GM23338 (cell line): ENCODE measurements around the gene SLC25A11. TPM values are rescaled to one million over a fixed set of nuclear protein-coding genes. Genes with fewer than 3 reads are reported as not detected.
A peak's percentile ranks its signal among the peaks of the same experiment; 100 is the strongest.

Source experiments
- ATAC-seq: fragments of 200-7000 bp; cut with Tn5 transposase; 3 replicates; pipeline ENCODE4 v1.9.1; 2020
- DNase-seq: peaks from one replicate; pipeline ENCODE4 v3.0.0-alpha.2; 2015; ENCODE audit warnings: low spot score
- H2AFZ ChIP-seq: fragments of 200-600 bp; sonication (generic); 2 replicates; pipeline ENCODE4 v1.8.0; 2016; ENCODE audit warnings: antibody characterized with exemption, mild to moderate bottlenecking, moderate library complexity
- H3F3A ChIP-seq: fragments of 200-600 bp; sonication (generic); replicated peaks from 2 replicates; pipeline ENCODE4 v1.8.0; 2017; ENCODE audit warnings: antibody characterized with exemption, mixed run types, low read depth
- H3K27ac ChIP-seq: fragments of 200-600 bp; sonication (generic); 2 replicates; pipeline ENCODE4 v1.6.1; 2016; ENCODE audit warnings: low read depth
- H3K27me3 ChIP-seq: fragments of 200-600 bp; sonication (generic); 2 replicates; pipeline ENCODE4 v1.8.0; 2016; ENCODE audit warnings: mild to moderate bottlenecking, mixed run types, moderate library complexity; ENCODE audit not compliant: insufficient read depth
- H3K36me3 ChIP-seq: fragments of 200-600 bp; sonication (generic); 2 replicates; pipeline ENCODE4 v1.8.0; 2016; ENCODE audit warnings: mild to moderate bottlenecking; ENCODE audit not compliant: insufficient read depth
- H3K4me1 ChIP-seq: fragments of 200-600 bp; sonication (generic); 2 replicates; pipeline ENCODE4 v1.8.0; 2016; ENCODE audit warnings: mild to moderate bottlenecking, moderate library complexity; ENCODE audit not compliant: insufficient read depth
- H3K4me2 ChIP-seq: fragments of 200-600 bp; sonication (generic); 2 replicates; pipeline ENCODE4 v1.7.1; 2017; ENCODE audit warnings: mixed run types
- H3K4me3 ChIP-seq: fragments of 200-600 bp; sonication (generic); 2 replicates; pipeline ENCODE4 v1.6.1; 2016; ENCODE audit warnings: mixed run types
- H3K79me2 ChIP-seq: fragments of 200-600 bp; sonication (generic); replicated peaks from 2 replicates; pipeline ENCODE4 v1.8.0; 2017; ENCODE audit warnings: mild to moderate bottlenecking; ENCODE audit not compliant: insufficient read depth
- H3K9me2 ChIP-seq: fragments of 200-600 bp; sonication (generic); 2 replicates; pipeline ENCODE4 v1.8.0; 2017; ENCODE audit not compliant: insufficient read depth
- H4K20me1 ChIP-seq: fragments of 200-600 bp; sonication (generic); replicated peaks from 2 replicates; pipeline ENCODE4 v1.8.0; 2017; ENCODE audit warnings: mild to moderate bottlenecking; ENCODE audit not compliant: insufficient read depth
- H3K27ac Mint-ChIP-seq: 2 replicates; pipeline ENCODE4 v1.8.0; 2020; ENCODE audit warnings: inconsistent platforms, mild to moderate bottlenecking, moderate library complexity, mixed read lengths
- H3K27me3 Mint-ChIP-seq: 3 replicates; pipeline ENCODE4 v1.8.0; 2022; ENCODE audit warnings: low read depth, mild to moderate bottlenecking, moderate library complexity, mixed read lengths, inconsistent platforms; ENCODE audit not compliant: insufficient read depth, poor library complexity
- H3K36me3 Mint-ChIP-seq: 3 replicates; pipeline ENCODE4 v1.8.0; 2021; ENCODE audit warnings: low read depth, mild to moderate bottlenecking, inconsistent platforms, moderate library complexity, mixed read lengths
- H3K4me1 Mint-ChIP-seq: 3 replicates; pipeline ENCODE4 v1.8.0; 2020; ENCODE audit warnings: mild to moderate bottlenecking, inconsistent platforms, mixed read lengths
- H3K4me3 Mint-ChIP-seq: 3 replicates; pipeline ENCODE4 v1.8.0; 2021; ENCODE audit warnings: moderate library complexity, mild to moderate bottlenecking, inconsistent platforms, mixed read lengths
- H3K9me3 Mint-ChIP-seq: 3 replicates; pipeline ENCODE4 v1.8.0; 2020; ENCODE audit warnings: moderate library complexity, mild to moderate bottlenecking, inconsistent platforms, mixed read lengths
- EZH2 ChIP-seq: fragments of 200-600 bp; sonication (generic); IDR thresholded peaks from one replicate; pipeline ENCODE4 v1.8.0; 2017; ENCODE audit warnings: antibody characterized with exemption, mild to moderate bottlenecking, low read depth; ENCODE audit not compliant: unreplicated experiment
- EZH2phosphoT487 ChIP-seq: fragments of 200-600 bp; sonication (generic); IDR thresholded peaks from one replicate; pipeline ENCODE4 v1.8.1; 2018; ENCODE audit warnings: antibody characterized with exemption; ENCODE audit not compliant: unreplicated experiment
- NANOG ChIP-seq: IDR thresholded peaks from 2 replicates; pipeline ENCODE4 v1.6.1; 2016; ENCODE audit warnings: antibody characterized with exemption, borderline replicate concordance
- ZNF114 ChIP-seq: fragments of 250-450 bp; sonication (Bioruptor Pico); IDR thresholded peaks from 2 replicates; pipeline ENCODE4 v1.5.0; 2020; ENCODE audit warnings: mild to moderate bottlenecking, moderate library complexity
- ZNF331 ChIP-seq: fragments of 250-450 bp; sonication (Bioruptor Pico); IDR thresholded peaks from 2 replicates; pipeline ENCODE4 v1.5.0; 2020; ENCODE audit warnings: low read depth, mild to moderate bottlenecking, moderate library complexity
- polyA plus RNA-seq: library from polyadenylated mRNA; unstranded; fragments of >200 nt; fragmentation: Nextera tagmentation; extraction: Ambion mirVana; gene quantifications from 2 replicates; pipeline ENCODE4 v1.2.1, GENCODE V29; 2016
- total RNA-seq: library from RNA; depleted of rRNA; stranded (reverse); fragments of >200 nt; shearing (Covaris generic); gene quantifications from 2 replicates; pipeline ENCODE4 v1.2.3, GENCODE V29; 2014
- TF ChIP-seq, protein P1 (sequence below): fragments of 250-450 bp; sonication (Bioruptor Pico); IDR thresholded peaks from 2 replicates; pipeline ENCODE4 v1.5.0; 2020; ENCODE audit warnings: mild to moderate bottlenecking, moderate library complexity
- TF ChIP-seq, protein P2 (sequence below), 2 experiments: fragments of 200-600 bp in 1 of 2; sonication (generic) in 1 of 2; conservative IDR thresholded peaks; 2 replicates each; pipeline versions ENCODE4 v1.5.1 to v1.6.1; 2016 to 2017; ENCODE audit warnings: antibody characterized with exemption in 2 of 2, low read depth in 2 of 2, mild to moderate bottlenecking in 2 of 2, moderate library complexity in 1 of 2

The SLC25A11 gene
- total and polyA plus RNA-seq, 2 experiments from 2014 or later, result 37.8 to 73.6 TPM

DNA sequence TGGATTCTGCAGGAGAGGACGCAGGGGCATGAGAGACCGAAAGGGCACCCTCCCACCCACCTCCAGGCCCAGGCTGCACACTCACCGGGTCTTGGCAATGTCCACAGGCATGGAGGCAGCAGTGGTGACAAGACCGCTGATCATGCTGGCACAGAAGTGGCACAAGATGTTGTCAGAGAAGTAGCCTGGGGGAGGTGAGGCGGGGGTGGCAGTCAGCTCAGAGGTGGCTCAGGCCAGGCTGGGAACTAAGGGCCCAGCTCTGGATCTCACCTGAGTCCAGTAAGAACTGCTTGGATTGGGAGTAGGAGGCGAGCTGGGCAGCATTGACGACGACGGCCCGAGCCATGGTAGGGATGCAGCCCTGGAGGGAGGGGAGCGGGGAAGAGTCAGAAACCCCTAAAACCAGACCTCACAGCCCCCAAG lies 1.8 kb downstream of the SLC25A11 start:
- Histone ChIP-seq H3K27me3 (no peaks in the 10 kb centered on the region), H3K36me3 (no peaks in the 10 kb centered on the region; the same call in 1 of the 2 replicates), H3K79me2 (peaks cover 27% of the 10 kb centered on the region), H3K27ac (no peak overlapping the region), H3K4me2 (peak overlapping the region; percentile 100), H3K4me3 (no peak overlapping the region), H2AFZ (no peak overlapping the region), H3K4me1 (peaks cover 16% of the 10 kb centered on the region), H3K9me2 (no peaks in the 10 kb centered on the region), H4K20me1 (peaks cover 12% of the 10 kb centered on the region; the same call in 1 of the 2 replicates), H3F3A (peaks cover 28% of the 10 kb centered on the region)
- H3K27ac Mint-ChIP-seq, result peak overlapping the region; percentile 56; the same call in 1 of the 2 replicates
- DNase-seq, result no peak
- H3K27me3 Mint-ChIP-seq, result peaks cover 15% of the 10 kb centered on the region
- peaks cover 60% of the 10 kb centered on the region for H3K36me3 Mint-ChIP-seq
- no peaks in the 10 kb centered on the region for H3K9me3 Mint-ChIP-seq
- TF ChIP-seq ZNF114 (CRISPR knock-in tag), result no peak
- no peak for TF ChIP-seq NANOG
- TF ChIP-seq, protein P1, sequence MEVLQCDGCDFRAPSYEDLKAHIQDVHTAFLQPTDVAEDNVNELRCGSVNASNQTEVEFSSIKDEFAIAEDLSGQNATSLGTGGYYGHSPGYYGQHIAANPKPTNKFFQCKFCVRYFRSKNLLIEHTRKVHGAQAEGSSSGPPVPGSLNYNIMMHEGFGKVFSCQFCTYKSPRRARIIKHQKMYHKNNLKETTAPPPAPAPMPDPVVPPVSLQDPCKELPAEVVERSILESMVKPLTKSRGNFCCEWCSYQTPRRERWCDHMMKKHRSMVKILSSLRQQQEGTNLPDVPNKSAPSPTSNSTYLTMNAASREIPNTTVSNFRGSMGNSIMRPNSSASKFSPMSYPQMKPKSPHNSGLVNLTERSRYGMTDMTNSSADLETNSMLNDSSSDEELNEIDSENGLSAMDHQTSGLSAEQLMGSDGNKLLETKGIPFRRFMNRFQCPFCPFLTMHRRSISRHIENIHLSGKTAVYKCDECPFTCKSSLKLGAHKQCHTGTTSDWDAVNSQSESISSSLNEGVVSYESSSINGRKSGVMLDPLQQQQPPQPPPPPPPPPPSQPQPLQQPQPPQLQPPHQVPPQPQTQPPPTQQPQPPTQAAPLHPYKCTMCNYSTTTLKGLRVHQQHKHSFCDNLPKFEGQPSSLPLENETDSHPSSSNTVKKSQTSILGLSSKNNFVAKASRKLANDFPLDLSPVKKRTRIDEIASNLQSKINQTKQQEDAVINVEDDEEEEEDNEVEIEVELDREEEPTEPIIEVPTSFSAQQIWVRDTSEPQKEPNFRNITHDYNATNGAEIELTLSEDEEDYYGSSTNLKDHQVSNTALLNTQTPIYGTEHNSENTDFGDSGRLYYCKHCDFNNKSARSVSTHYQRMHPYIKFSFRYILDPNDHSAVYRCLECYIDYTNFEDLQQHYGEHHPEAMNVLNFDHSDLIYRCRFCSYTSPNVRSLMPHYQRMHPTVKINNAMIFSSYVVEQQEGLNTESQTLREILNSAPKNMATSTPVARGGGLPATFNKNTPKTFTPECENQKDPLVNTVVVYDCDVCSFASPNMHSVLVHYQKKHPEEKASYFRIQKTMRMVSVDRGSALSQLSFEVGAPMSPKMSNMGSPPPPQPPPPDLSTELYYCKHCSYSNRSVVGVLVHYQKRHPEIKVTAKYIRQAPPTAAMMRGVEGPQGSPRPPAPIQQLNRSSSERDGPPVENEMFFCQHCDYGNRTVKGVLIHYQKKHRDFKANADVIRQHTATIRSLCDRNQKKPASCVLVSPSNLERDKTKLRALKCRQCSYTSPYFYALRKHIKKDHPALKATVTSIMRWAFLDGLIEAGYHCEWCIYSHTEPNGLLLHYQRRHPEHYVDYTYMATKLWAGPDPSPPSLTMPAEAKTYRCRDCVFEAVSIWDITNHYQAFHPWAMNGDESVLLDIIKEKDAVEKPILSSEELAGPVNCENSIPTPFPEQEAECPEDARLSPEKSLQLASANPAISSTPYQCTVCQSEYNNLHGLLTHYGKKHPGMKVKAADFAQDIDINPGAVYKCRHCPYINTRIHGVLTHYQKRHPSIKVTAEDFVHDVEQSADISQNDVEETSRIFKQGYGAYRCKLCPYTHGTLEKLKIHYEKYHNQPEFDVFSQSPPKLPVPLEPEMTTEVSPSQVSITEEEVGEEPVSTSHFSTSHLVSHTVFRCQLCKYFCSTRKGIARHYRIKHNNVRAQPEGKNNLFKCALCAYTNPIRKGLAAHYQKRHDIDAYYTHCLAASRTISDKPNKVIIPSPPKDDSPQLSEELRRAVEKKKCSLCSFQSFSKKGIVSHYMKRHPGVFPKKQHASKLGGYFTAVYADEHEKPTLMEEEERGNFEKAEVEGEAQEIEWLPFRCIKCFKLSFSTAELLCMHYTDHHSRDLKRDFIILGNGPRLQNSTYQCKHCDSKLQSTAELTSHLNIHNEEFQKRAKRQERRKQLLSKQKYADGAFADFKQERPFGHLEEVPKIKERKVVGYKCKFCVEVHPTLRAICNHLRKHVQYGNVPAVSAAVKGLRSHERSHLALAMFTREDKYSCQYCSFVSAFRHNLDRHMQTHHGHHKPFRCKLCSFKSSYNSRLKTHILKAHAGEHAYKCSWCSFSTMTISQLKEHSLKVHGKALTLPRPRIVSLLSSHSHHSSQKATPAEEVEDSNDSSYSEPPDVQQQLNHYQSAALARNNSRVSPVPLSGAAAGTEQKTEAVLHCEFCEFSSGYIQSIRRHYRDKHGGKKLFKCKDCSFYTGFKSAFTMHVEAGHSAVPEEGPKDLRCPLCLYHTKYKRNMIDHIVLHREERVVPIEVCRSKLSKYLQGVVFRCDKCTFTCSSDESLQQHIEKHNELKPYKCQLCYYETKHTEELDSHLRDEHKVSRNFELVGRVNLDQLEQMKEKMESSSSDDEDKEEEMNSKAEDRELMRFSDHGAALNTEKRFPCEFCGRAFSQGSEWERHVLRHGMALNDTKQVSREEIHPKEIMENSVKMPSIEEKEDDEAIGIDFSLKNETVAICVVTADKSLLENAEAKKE (CRISPR knock-in tag), result no peak
- TF ChIP-seq ZNF331 (CRISPR knock-in tag), result no peak
- TF ChIP-seq, protein P2, sequence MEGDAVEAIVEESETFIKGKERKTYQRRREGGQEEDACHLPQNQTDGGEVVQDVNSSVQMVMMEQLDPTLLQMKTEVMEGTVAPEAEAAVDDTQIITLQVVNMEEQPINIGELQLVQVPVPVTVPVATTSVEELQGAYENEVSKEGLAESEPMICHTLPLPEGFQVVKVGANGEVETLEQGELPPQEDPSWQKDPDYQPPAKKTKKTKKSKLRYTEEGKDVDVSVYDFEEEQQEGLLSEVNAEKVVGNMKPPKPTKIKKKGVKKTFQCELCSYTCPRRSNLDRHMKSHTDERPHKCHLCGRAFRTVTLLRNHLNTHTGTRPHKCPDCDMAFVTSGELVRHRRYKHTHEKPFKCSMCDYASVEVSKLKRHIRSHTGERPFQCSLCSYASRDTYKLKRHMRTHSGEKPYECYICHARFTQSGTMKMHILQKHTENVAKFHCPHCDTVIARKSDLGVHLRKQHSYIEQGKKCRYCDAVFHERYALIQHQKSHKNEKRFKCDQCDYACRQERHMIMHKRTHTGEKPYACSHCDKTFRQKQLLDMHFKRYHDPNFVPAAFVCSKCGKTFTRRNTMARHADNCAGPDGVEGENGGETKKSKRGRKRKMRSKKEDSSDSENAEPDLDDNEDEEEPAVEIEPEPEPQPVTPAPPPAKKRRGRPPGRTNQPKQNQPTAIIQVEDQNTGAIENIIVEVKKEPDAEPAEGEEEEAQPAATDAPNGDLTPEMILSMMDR (conservative IDR thresholded peaks at IDR 0.05; ENCODE audit: low read depth in 2 of 2), result no peak
- TF ChIP-seq EZH2, result no peak
- no peak for TF ChIP-seq EZH2phosphoT487
- ATAC-seq, result no peak
- H3K4me3 Mint-ChIP-seq, result peak overlapping the region; percentile 92
- H3K4me1 Mint-ChIP-seq, result peaks cover 37% of the 10 kb centered on the region
